ENCODE measurements around the gene PSMA1. TPM values are rescaled to one million over a fixed set of nuclear protein-coding genes. Genes with fewer than 3 reads are reported as not detected.

The PSMA1 gene
- total RNA-seq, 1 donor from 2014 or later = 128 TPM

- no peak for TF ChIP-seq CTCF (IDR thresholded peaks at IDR 0.05)
- H3K27me3 ChIP-seq = no peaks in the 10 kb centered on the region
- peaks cover 8% of the 10 kb centered on the region for H3K4me1 ChIP-seq
- no peak overlapping the region for H3K4me3 ChIP-seq
- no peak overlapping the region for H3K27ac ChIP-seq
- H3K36me3 ChIP-seq = peaks cover 95% of the 10 kb centered on the region
- H3K9me3 ChIP-seq = no peaks in the 10 kb centered on the region
- DNase-seq (no peak), ATAC-seq (no peak)
- intact Hi-C loops (cut with DNase I) = no loop called here
Measured at GRCh38 chr11:14513800-14514199, 6.4 kb downstream of the PSMA1 start.

- H3K4me3 ChIP-seq = no peak overlapping the region
- no peak overlapping the region for H3K27ac ChIP-seq
- ATAC-seq (no peak), DNase-seq (no peak)
- H3K27me3 ChIP-seq = no peaks in the 10 kb centered on the region
- peaks cover 83% of the 10 kb centered on the region for H3K36me3 ChIP-seq
- H3K9me3 ChIP-seq = no peaks in the 10 kb centered on the region
- no peaks in the 10 kb centered on the region for H3K4me1 ChIP-seq
- no peak for TF ChIP-seq CTCF (IDR thresholded peaks at IDR 0.05)
- intact Hi-C loops (cut with DNase I) = no loop called here
Measured at GRCh38 chr11:14506532-14506931, 13.7 kb downstream of the PSMA1 start.

GRCh38 chr11:14503023-14503422, 17.2 kb downstream of the PSMA1 start:
- ATAC-seq (no peak), DNase-seq (no peak)
- Histone ChIP-seq H3K36me3 (peaks cover 51% of the 10 kb centered on the region), H3K4me1 (peaks cover 8% of the 10 kb centered on the region), H3K27ac (no peak overlapping the region), H3K27me3 (no peaks in the 10 kb centered on the region), H3K9me3 (no peaks in the 10 kb centered on the region), H3K4me3 (no peak overlapping the region)
- TF ChIP-seq CTCF (IDR thresholded peaks at IDR 0.05) = no peak
- intact Hi-C loops (cut with DNase I) = no loop called here

GRCh38 chr11:14502039-14502438, 18.1 kb downstream of the PSMA1 start:
- H3K9me3 ChIP-seq = no peaks in the 10 kb centered on the region
- no peak overlapping the region for H3K4me3 ChIP-seq
- DNase-seq (no peak), ATAC-seq (no peak)
- no peaks in the 10 kb centered on the region for H3K27me3 ChIP-seq
- TF ChIP-seq CTCF (IDR thresholded peaks at IDR 0.05) = no peak
- intact Hi-C loops (cut with DNase I) = no loop called here
- H3K27ac ChIP-seq = no peak overlapping the region
- peaks cover 51% of the 10 kb centered on the region for H3K36me3 ChIP-seq
- peaks cover 13% of the 10 kb centered on the region for H3K4me1 ChIP-seq

- Histone ChIP-seq H3K36me3 (peaks cover 51% of the 10 kb centered on the region), H3K4me3 (peak overlapping the region; percentile 77), H3K9me3 (no peaks in the 10 kb centered on the region), H3K27me3 (no peaks in the 10 kb centered on the region), H3K4me1 (peaks cover 13% of the 10 kb centered on the region), H3K27ac (peak overlapping the region; percentile 79)
- DNase-seq (no peak), ATAC-seq (peak; percentile 70)
- intact Hi-C loops (cut with DNase I) = no loop called here
- TF ChIP-seq CTCF (IDR thresholded peaks at IDR 0.05) = no peak
Measured at GRCh38 chr11:14500181-14500651, 20.0 kb downstream of the PSMA1 start.

Measured in upper lobe of right lung (tissue), 1 donor.